Tibial artery (tissue), 4 donors: ENCODE results near the gene STK35.
A peak's percentile ranks its signal among the peaks of the same experiment; 100 is the strongest.

Experiments
- DNase-seq, 2 donors: peaks; one replicate each; pipeline ENCODE4 v3.0.0-alpha.2; 2019
- H3K27ac ChIP-seq, 2 donors: fragments of 200-600 bp; sonication (generic) in 1 of 2; 1 replicate in 1 of 2; 2 replicates in 1 of 2; pipeline ENCODE4 v1.5.1; 2018 to 2019; ENCODE audit warnings: mild to moderate bottlenecking in 1 of 2
- H3K27me3 ChIP-seq, 2 donors: fragments of 200-600 bp; sonication (generic) in 1 of 2; one replicate each; pipeline versions ENCODE4 v1.5.1 to v1.6.0; 2016 to 2019
- H3K36me3 ChIP-seq, 3 donors: fragments of 200-600 bp; sonication (generic) in 2 of 3; one replicate each; pipeline ENCODE4 v1.5.1; 2016 to 2019; ENCODE audit warnings: mild to moderate bottlenecking in 2 of 3
- H3K4me1 ChIP-seq, 4 donors: fragments of 200-600 bp; sonication (generic) in 2 of 4; 1 replicate in 3 of 4; 2 replicates in 1 of 4; pipeline ENCODE4 v1.5.1; 2016 to 2019
- H3K4me3 ChIP-seq, 2 donors: fragments of 200-600 bp; sonication (generic) in 1 of 2; 1 replicate in 1 of 2; 2 replicates in 1 of 2; pipeline ENCODE4 v1.5.1; 2018 to 2019; ENCODE audit warnings: mild to moderate bottlenecking in 2 of 2
- H3K9me3 ChIP-seq, 3 donors: fragments of 200-600 bp; sonication (generic) in 1 of 3; one replicate each; pipeline ENCODE4 v1.5.1; 2016 to 2019
- CTCF ChIP-seq, 2 experiments: fragments of 200-600 bp in 1 of 2; fragments of 450-650 bp in 1 of 2; IDR thresholded peaks; one replicate each; pipeline ENCODE4 v1.5.1; 2017 to 2019; ENCODE audit warnings: antibody characterized with exemption in 2 of 2, mild to moderate bottlenecking in 1 of 2, moderate library complexity in 1 of 2
- intact Hi-C: fragments of 100-400 bp; cut with DNase I; formaldehyde crosslinking; loops from one replicate; pipeline ENCODE4 v1.15.0; 2023; ENCODE audit warnings: low total_unique reads

The STK35 gene

GRCh38 chr20:2093883-2094282 is 7.7 kb upstream of the STK35 start:
- DNase-seq = no peak
- TF ChIP-seq CTCF (IDR thresholded peaks at IDR 0.05) = no peak
- Histone ChIP-seq H3K4me3 (no peak overlapping the region), H3K9me3 (no peaks in the 10 kb centered on the region), H3K36me3 (no peaks in the 10 kb centered on the region), H3K27me3 (peaks cover 0 to 42% of the 10 kb centered on the region in 2 donors), H3K4me1 (no peaks in the 10 kb centered on the region), H3K27ac (no peak overlapping the region)
- intact Hi-C loops = no loop called here

GRCh38 chr20:2101865-2102584 is 398 bp downstream of the STK35 start:
- no peaks in the 10 kb centered on the region for H3K27me3 ChIP-seq
- H3K4me1 ChIP-seq = peaks cover 0 to 39% (median 26%) of the 10 kb centered on the region in 4 donors
- H3K27ac ChIP-seq = peak overlapping the region; percentile 98 to 99
- H3K4me3 ChIP-seq = peak overlapping the region; percentile 84 to 98
- H3K36me3 ChIP-seq = peaks cover 0 to 5% (median 1%) of the 10 kb centered on the region in 3 donors
- no peaks in the 10 kb centered on the region for H3K9me3 ChIP-seq
- intact Hi-C loops = loop anchor here (5.0 kb wide), 2 partner anchors 205 to 300 kb away; partner anchors contain the start of gene SIRPA
- peak; percentile 91 to 95 for DNase-seq
- TF ChIP-seq CTCF (IDR thresholded peaks at IDR 0.05) = peak in 1 of 2 experiments; percentile 36

- Histone ChIP-seq H3K4me3 (peak overlapping the region; percentile 84 to 98), H3K4me1 (peaks cover 0 to 46% (median 26%) of the 10 kb centered on the region in 4 donors), H3K27me3 (no peaks in the 10 kb centered on the region), H3K27ac (peak overlapping the region; percentile 98 to 99), H3K9me3 (no peaks in the 10 kb centered on the region), H3K36me3 (peaks cover 0 to 9% (median 7%) of the 10 kb centered on the region in 3 donors)
- DNase-seq = peak; percentile 85 to 91
- intact Hi-C loops = loop anchor here (5.0 kb wide), 2 partner anchors 206 to 301 kb away; partner anchors contain the start of gene SIRPA
- no peak for TF ChIP-seq CTCF (IDR thresholded peaks at IDR 0.05)
Observed at GRCh38 chr20:2102585-2103460, 1.2 kb downstream of the STK35 start.

- Histone ChIP-seq H3K27ac (peak overlapping the region; percentile 98 to 99), H3K27me3 (no peaks in the 10 kb centered on the region), H3K4me3 (peak overlapping the region; percentile 84 to 98), H3K36me3 (peaks cover 0 to 9% (median 7%) of the 10 kb centered on the region in 3 donors), H3K9me3 (no peaks in the 10 kb centered on the region), H3K4me1 (peaks cover 0 to 53% (median 28%) of the 10 kb centered on the region in 4 donors)
- DNase-seq = no peak
- intact Hi-C loops = loop anchor here (5.0 kb wide), 2 partner anchors 206 to 301 kb away; partner anchors contain the start of gene SIRPA
- no peak for TF ChIP-seq CTCF (IDR thresholded peaks at IDR 0.05)
Observed at GRCh38 chr20:2103461-2104153, 2.0 kb downstream of the STK35 start.

- DNase-seq = no peak
- H3K4me1 ChIP-seq = peaks cover 0 to 60% (median 31%) of the 10 kb centered on the region in 4 donors
- H3K27me3 ChIP-seq = no peaks in the 10 kb centered on the region
- intact Hi-C loops = loop anchor here (5.0 kb wide), 2 partner anchors 207 to 302 kb away; partner anchors contain the start of gene SIRPA
- H3K27ac ChIP-seq = peak overlapping the region; percentile 98 to 99
- H3K9me3 ChIP-seq = no peaks in the 10 kb centered on the region
- H3K4me3 ChIP-seq = peak overlapping the region; percentile 84 to 98
- peaks cover 0 to 9% (median 7%) of the 10 kb centered on the region in 3 donors for H3K36me3 ChIP-seq
- no peak for TF ChIP-seq CTCF (IDR thresholded peaks at IDR 0.05)
Observed at GRCh38 chr20:2104236-2104635, 2.6 kb downstream of the STK35 start.
